HEK293T (cell line): ENCODE data around the gene DNAH17.

Source experiments
- SUZ12 ChIP-seq: fragments of 450-650 bp; IDR thresholded peaks from 2 replicates; pipeline ENCODE4 v1.6.1; 2016; ENCODE audit warnings: mild to moderate bottlenecking
- TF ChIP-seq, protein P1 (sequence below): fragments of 450-650 bp; IDR thresholded peaks from 2 replicates; pipeline ENCODE4 v1.6.1; 2016

DNA sequence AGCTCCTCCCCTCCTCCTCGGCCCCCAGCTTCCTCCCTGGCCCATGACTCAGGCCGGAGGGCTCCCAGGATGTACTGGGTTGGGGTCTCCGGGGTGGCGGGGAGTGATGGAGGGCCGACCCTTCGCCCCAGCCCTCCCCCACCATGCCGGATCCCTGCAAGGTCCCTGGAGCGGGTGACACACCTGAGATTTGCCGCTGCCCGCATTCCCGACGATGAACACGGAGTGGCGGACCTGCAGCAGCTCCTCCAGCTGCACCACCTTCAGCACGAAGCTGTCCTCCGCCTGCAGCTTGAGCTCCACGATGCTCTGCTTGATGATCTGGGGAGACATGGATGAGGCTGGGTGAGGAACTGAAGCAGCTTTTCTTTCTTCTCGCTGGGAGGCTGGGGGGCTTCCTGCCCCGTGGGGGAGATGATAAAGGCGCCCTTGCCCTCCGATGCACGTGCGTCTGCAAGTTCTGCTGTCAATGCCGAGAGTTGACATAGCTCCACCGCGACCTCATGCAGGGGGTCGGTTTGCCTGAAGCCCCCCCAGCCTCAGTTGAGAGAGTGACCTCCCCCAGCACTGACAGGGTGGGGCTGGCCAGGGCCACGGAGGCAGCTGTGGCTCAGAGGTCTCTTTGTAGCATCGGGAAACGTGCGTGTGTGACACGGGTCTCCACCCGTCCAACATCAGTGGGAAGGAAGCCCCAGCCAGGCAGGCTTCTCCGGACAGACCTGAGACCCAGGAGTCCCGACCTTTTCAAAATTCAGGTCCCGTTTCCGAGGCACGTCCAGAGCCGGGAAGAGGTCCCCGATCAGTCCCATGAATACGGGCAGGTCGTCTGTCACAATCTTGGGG is 83.1 kb downstream of the DNAH17 start:
- TF ChIP-seq, protein P1, sequence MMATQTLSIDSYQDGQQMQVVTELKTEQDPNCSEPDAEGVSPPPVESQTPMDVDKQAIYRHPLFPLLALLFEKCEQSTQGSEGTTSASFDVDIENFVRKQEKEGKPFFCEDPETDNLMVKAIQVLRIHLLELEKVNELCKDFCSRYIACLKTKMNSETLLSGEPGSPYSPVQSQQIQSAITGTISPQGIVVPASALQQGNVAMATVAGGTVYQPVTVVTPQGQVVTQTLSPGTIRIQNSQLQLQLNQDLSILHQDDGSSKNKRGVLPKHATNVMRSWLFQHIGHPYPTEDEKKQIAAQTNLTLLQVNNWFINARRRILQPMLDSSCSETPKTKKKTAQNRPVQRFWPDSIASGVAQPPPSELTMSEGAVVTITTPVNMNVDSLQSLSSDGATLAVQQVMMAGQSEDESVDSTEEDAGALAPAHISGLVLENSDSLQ: no peak
- TF ChIP-seq SUZ12: no peak
